ENCODE data around the gene ACSS2. TPM values are rescaled to one million over a fixed set of nuclear protein-coding genes. Genes with fewer than 3 reads are reported as not detected.
A peak's percentile ranks its signal among the peaks of the same experiment; 100 is the strongest.
"Not testable (repeated sequence)": the region's sequence is repeated elsewhere in the genome, so short reads cannot be mapped to it uniquely, and the experiment has no call there.

The ACSS2 gene
- total RNA-seq, 1 donor from 2014 or later = 131 TPM

DNA sequence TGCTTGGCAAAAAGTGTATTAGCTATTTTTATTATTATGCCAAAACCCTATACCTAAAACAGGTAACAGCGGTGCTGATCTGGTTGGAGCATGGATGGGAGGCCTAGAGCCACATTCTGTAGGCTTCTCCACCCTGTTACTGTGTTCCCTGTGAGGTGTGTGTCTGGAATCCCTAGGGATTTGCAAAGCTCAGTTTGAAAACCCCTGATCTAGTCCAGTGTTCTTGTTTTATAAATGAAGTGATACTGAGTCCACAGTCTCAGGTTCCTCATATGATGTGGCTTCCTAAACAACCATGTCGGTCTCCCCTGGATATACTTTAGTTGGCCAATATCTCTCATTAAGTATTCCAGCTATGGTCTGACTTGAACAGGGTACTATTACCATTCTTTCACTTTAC is 16.3 kb downstream of the ACSS2 start:
- peaks cover 33% of the 10 kb centered on the region for H3K4me1 ChIP-seq
- intact Hi-C loops (cut with DNase I) = no loop called here
- no peak overlapping the region for H3K4me3 ChIP-seq
- DNase-seq (no peak), ATAC-seq (no peak)
- H3K9me3 ChIP-seq = no peaks in the 10 kb centered on the region
- TF ChIP-seq, protein P1, sequence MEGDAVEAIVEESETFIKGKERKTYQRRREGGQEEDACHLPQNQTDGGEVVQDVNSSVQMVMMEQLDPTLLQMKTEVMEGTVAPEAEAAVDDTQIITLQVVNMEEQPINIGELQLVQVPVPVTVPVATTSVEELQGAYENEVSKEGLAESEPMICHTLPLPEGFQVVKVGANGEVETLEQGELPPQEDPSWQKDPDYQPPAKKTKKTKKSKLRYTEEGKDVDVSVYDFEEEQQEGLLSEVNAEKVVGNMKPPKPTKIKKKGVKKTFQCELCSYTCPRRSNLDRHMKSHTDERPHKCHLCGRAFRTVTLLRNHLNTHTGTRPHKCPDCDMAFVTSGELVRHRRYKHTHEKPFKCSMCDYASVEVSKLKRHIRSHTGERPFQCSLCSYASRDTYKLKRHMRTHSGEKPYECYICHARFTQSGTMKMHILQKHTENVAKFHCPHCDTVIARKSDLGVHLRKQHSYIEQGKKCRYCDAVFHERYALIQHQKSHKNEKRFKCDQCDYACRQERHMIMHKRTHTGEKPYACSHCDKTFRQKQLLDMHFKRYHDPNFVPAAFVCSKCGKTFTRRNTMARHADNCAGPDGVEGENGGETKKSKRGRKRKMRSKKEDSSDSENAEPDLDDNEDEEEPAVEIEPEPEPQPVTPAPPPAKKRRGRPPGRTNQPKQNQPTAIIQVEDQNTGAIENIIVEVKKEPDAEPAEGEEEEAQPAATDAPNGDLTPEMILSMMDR (IDR thresholded peaks at IDR 0.05) = no peak
- peaks cover 4% of the 10 kb centered on the region for H3K36me3 ChIP-seq
- H3K27me3 ChIP-seq (ENCODE audit: low read depth) = no peaks in the 10 kb centered on the region
- H3K27ac ChIP-seq = no peak overlapping the region

DNA sequence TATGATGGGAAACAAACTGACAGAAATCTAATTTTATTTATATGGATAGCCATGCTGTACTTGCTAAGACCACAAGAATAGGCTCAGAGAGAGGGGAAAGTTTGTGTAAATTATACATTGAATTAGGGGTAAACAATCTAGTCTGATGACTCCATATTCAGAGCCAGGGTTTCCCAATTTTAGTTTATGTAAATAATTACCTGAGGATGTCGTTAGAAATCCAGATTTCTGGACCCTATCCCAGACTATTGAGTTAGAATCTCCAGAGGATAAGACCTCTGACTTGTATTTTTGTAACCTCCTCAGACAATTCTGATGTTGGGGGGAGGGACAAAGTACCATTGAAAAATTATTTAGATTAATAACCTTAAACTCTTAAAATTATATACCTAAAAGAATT is 18.3 kb downstream of the ACSS2 start:
- Histone ChIP-seq H3K36me3 (peaks cover 4% of the 10 kb centered on the region), H3K4me1 (peaks cover 33% of the 10 kb centered on the region), H3K27me3 (ENCODE audit: low read depth) (no peaks in the 10 kb centered on the region), H3K4me3 (no peak overlapping the region), H3K27ac (no peak overlapping the region), H3K9me3 (no peaks in the 10 kb centered on the region)
- TF ChIP-seq, protein P1 (IDR thresholded peaks at IDR 0.05) = no peak
- intact Hi-C loops (cut with DNase I) = no loop called here
- ATAC-seq (no peak), DNase-seq (no peak)

DNA sequence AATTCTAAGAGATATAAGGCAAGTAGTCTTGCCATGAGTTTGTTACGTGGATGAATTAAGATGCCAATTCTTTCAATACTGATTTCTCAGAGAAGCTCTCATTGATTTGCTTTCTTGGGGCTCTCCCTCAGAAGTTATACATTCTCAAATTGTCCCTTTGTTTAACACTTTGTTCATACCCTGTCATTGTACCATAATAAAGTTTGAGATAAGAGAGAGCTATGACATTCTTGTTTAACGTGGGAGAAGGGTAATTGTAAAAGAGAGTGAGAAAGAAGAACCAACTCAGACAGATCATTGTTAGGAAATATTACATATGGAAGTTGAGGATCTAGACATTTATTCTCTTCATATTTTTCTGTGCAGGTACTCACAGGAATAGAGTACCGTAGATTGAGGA is 19.1 kb downstream of the ACSS2 start:
- ATAC-seq (no peak), DNase-seq (no peak)
- Histone ChIP-seq H3K9me3 (no peaks in the 10 kb centered on the region), H3K27ac (no peak overlapping the region), H3K4me3 (no peak overlapping the region), H3K27me3 (ENCODE audit: low read depth) (no peaks in the 10 kb centered on the region), H3K36me3 (peaks cover 8% of the 10 kb centered on the region), H3K4me1 (peaks cover 33% of the 10 kb centered on the region)
- intact Hi-C loops (cut with DNase I) = no loop called here
- TF ChIP-seq, protein P1 (IDR thresholded peaks at IDR 0.05) = no peak

DNA sequence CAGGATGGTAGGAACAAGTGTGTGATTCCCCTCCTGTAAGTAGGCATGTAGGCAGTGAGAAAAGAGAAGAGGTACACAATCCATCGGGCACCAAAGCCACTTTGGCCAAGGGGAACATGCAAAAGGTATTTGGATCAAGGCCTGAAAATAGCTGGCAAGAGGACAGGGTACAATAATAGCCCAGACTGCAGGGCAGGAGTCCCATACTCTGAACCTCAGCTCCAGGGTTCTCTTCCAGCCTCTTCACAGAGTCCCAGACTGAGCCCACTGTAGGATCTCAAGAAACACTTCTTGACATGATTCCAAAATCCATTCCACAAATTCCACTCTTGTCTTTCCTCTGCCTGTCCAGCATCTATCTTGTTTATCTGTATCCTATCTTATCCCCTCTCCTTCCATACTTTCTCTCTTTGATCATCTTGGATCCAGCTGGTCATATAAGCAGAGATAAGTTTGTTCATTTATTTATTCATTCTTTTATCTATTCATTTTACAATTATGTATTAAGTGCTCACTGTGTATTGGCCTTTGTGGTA is 19.7 kb downstream of the ACSS2 start:
- TF ChIP-seq, protein P1 (IDR thresholded peaks at IDR 0.05) = no peak
- peak; percentile 70 to 73 for ATAC-seq
- intact Hi-C loops (cut with DNase I) = no loop called here
- no peaks in the 10 kb centered on the region for H3K27me3 ChIP-seq (ENCODE audit: low read depth)
- peaks cover 33% of the 10 kb centered on the region for H3K4me1 ChIP-seq
- no peak overlapping the region for H3K4me3 ChIP-seq
- H3K27ac ChIP-seq = no peak overlapping the region
- DNase-seq = no peak
- peaks cover 8% of the 10 kb centered on the region for H3K36me3 ChIP-seq
- H3K9me3 ChIP-seq = no peaks in the 10 kb centered on the region

DNA sequence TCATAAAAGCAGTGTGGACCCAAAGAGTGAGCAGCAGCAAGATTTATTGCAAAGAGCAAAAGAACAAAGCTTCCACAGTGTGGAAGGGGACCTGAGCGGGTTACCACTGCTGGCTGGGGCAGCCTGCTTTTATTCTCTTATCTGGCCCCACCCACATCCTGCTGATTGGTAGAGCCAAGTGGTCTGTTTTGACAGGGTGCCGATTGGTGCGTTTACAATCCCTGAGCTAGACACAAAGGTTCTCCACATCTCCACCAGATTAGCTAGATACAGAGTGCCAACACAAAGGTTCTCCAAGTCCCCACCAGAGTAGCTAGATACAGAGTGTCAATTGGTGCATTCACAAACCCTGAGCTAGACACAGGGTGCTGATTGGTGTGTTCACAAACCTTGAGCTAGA is 21.7 kb downstream of the ACSS2 start:
- H3K27ac ChIP-seq; DNase-seq; ATAC-seq; intact Hi-C loops (cut with DNase I); H3K27me3 ChIP-seq (ENCODE audit: low read depth); H3K9me3 ChIP-seq; H3K4me3 ChIP-seq: not testable (repeated sequence)
- Histone ChIP-seq H3K4me1 (peaks cover 23% of the 10 kb centered on the region), H3K36me3 (peaks cover 11% of the 10 kb centered on the region)

DNA sequence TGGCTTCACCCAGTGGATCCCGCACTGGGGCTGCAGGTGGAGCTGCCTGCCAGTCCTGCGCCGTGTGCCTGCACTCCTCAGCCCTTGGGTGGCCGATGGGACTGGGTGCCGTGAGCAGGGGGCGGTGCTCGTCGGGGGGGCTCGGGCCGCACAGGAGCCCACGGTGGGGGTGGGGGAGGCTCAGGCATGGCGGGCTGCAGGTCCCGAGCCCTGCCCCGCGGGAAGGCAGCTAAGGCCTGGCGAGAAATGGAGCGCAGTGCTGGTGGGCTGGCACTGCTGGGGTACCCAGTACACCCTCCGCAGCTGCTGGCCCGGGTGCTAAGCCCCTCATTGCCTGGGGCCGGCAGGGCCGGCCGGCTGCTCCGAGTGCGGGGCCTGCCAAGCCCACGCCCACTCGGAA is 22.3 kb downstream of the ACSS2 start:
- H3K4me3 ChIP-seq; H3K27ac ChIP-seq; ATAC-seq; H3K27me3 ChIP-seq (ENCODE audit: low read depth); DNase-seq; H3K9me3 ChIP-seq; intact Hi-C loops (cut with DNase I): not testable (repeated sequence)
- H3K4me1 ChIP-seq = peaks cover 24% of the 10 kb centered on the region
- peaks cover 11% of the 10 kb centered on the region for H3K36me3 ChIP-seq
